HL-60 (cell line): Measurements from ENCODE around the gene MMAB.

ENCODE experiments used
- CTCF ChIP-seq: IDR thresholded peaks from one replicate; pipeline ENCODE4 v1.5.1; 2011; ENCODE audit warnings: low read length, control low read depth, inconsistent platforms; ENCODE audit not compliant: insufficient read depth
- GABPA ChIP-seq: IDR thresholded peaks from 2 replicates; pipeline ENCODE4 v1.6.1; 2012; ENCODE audit warnings: low read depth
- POLR2AphosphoS5 ChIP-seq: IDR thresholded peaks from 2 replicates; pipeline ENCODE4 v1.6.1; 2012; ENCODE audit warnings: low read depth
- REST ChIP-seq: IDR thresholded peaks from 2 replicates; pipeline ENCODE4 v1.6.1; 2012; ENCODE audit warnings: low read depth; ENCODE audit not compliant: insufficient replicate concordance

DNA sequence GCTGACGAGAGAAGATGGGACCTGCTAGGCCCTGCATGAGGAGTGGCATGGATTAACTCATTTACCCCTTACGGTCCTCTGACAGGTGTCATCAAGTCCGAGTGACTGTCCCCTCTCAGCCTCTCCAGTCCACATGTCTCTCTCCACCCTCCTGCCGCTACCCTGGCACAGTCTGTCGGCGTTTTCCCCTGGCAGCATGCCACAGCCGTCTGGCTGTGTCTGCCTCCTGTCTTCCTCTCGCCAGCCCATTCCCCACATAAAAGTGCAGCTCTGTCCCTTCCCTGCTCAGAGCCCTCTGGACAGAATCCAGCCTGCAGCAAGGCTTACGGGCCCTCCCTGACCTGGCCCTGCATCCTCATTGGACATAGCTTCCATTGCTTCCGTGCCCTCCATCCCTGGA, 50.2 kb downstream of the MMAB start:
- TF ChIP-seq CTCF, result no peak
- no peak for TF ChIP-seq GABPA
- TF ChIP-seq REST, result no peak
- no peak for TF ChIP-seq POLR2AphosphoS5
